MM.1S (cell line): Measurements from ENCODE around the gene GPR108.

Experiments
- EZH2 ChIP-seq: fragments of 300-600 bp; sonication (generic); optimal IDR thresholded peaks from 2 replicates; pipeline ENCODE3; 2017; ENCODE audit warnings: low read depth, mild to moderate bottlenecking, antibody characterized with exemption, low read length, mixed read lengths
- TF ChIP-seq, protein P1 (sequence below): fragments of 300-600 bp; sonication (generic); IDR thresholded peaks from 2 replicates; pipeline ENCODE4 v1.5.1; 2016; ENCODE audit warnings: antibody characterized with exemption, low read length, mixed read lengths

DNA sequence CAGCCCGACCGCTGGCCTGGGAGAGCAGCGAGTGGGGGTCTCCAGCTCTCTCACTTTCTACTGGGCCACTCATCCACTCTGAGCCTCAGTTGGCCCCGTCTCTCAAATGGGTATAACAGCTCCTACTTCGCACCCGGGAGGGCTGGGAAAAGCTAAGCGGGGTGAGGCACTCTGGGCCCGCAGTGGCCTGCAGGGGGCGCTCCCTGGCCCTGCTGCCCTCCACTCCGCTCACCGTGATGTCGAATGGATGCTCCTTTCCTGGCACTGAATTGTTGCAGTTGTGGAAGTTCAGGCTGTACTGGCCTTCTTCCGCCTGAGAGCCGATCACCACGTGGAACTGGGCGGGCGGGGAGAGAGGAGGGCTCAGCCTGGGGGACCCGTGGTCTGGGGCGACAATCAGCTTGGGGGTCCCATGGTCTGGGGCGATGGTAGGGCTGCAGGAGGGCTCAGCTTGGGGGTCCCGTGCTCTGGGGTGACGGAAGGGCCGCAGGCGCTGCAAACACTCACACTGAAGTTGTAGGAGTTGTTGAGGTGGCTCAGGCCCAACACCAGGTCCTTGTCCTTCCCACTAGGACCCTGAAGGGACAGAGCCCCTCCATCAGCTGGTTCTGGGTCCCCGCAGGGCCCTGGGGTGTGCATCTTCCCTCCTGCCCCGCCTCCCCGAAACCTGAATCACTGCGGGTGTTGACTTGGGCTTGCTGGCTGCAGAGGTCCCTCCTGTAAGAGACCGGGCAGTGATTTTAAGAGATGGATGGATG lies 3.9 kb downstream of the GPR108 start:
- TF ChIP-seq, protein P1, sequence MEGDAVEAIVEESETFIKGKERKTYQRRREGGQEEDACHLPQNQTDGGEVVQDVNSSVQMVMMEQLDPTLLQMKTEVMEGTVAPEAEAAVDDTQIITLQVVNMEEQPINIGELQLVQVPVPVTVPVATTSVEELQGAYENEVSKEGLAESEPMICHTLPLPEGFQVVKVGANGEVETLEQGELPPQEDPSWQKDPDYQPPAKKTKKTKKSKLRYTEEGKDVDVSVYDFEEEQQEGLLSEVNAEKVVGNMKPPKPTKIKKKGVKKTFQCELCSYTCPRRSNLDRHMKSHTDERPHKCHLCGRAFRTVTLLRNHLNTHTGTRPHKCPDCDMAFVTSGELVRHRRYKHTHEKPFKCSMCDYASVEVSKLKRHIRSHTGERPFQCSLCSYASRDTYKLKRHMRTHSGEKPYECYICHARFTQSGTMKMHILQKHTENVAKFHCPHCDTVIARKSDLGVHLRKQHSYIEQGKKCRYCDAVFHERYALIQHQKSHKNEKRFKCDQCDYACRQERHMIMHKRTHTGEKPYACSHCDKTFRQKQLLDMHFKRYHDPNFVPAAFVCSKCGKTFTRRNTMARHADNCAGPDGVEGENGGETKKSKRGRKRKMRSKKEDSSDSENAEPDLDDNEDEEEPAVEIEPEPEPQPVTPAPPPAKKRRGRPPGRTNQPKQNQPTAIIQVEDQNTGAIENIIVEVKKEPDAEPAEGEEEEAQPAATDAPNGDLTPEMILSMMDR: peak; percentile 17
- no peak for TF ChIP-seq EZH2
